ENCODE measurements around the gene IL1RAPL2. TPM values are rescaled to one million over a fixed set of nuclear protein-coding genes. Genes with fewer than 3 reads are reported as not detected.
"Not testable (repeated sequence)": the region's sequence is repeated elsewhere in the genome, so short reads cannot be mapped to it uniquely, and the experiment has no call there.

IL1RAPL2 gene
- total RNA-seq, 1 experiment from 2014 or later: 1.6 TPM

GRCh38 chrX:104877504-104877903 lies 311.5 kb downstream of the IL1RAPL2 start:
- H3K4me2 ChIP-seq: no peak overlapping the region
- no peak overlapping the region for H3K27ac ChIP-seq
- no peaks in the 10 kb centered on the region for H3K4me1 ChIP-seq (replicated peaks; ENCODE audit: insufficient read depth)
- no peaks in the 10 kb centered on the region for H3F3A ChIP-seq (ENCODE audit: insufficient read depth, low read depth)
- H3K9me2 ChIP-seq (ENCODE audit: insufficient read depth): no peaks in the 10 kb centered on the region
- no peaks in the 10 kb centered on the region for H3K36me3 ChIP-seq (ENCODE audit: low read depth)
- intact Hi-C loops (cut with micrococcal nuclease; ENCODE audit: unreplicated experiment): no loop called here
- no peak overlapping the region for H3K4me3 ChIP-seq
- no peaks in the 10 kb centered on the region for H4K20me1 ChIP-seq (ENCODE audit: insufficient read depth)
- POLR2A ChIA-PET (ENCODE audit: unreplicated experiment): no interaction called here
- H3K27me3 ChIP-seq (ENCODE audit: insufficient read depth, low read depth): no peaks in the 10 kb centered on the region
- DNase-seq: no peak
- CTCF ChIA-PET: no interaction called here
- H2AFZ ChIP-seq: no peak overlapping the region
- no peaks in the 10 kb centered on the region for H3K9me3 ChIP-seq (ENCODE audit: insufficient read depth, low read depth)
- no peaks in the 10 kb centered on the region for H3K79me2 ChIP-seq (ENCODE audit: low read depth)
- TF ChIP-seq CTCF (conservative IDR thresholded peaks at IDR 0.05): no peak
- no TSS peak for BruUV-seq (replicated peaks)

GRCh38 chrX:104902070-104902469 lies 336.1 kb downstream of the IL1RAPL2 start:
- Histone ChIP-seq H3K4me1 (replicated peaks; ENCODE audit: insufficient read depth) (no peaks in the 10 kb centered on the region), H3K27ac (no peak overlapping the region), H3F3A (ENCODE audit: insufficient read depth, low read depth) (no peaks in the 10 kb centered on the region), H3K9me2 (ENCODE audit: insufficient read depth) (no peaks in the 10 kb centered on the region), H3K36me3 (ENCODE audit: low read depth) (no peaks in the 10 kb centered on the region), H2AFZ (no peak overlapping the region), H4K20me1 (ENCODE audit: insufficient read depth) (no peaks in the 10 kb centered on the region), H3K9me3 (ENCODE audit: insufficient read depth, low read depth) (no peaks in the 10 kb centered on the region), H3K27me3 (ENCODE audit: insufficient read depth, low read depth) (no peaks in the 10 kb centered on the region), H3K4me3 (no peak overlapping the region), H3K79me2 (ENCODE audit: low read depth) (no peaks in the 10 kb centered on the region), H3K4me2 (no peak overlapping the region)
- CTCF ChIA-PET: no interaction called here
- intact Hi-C loops (cut with micrococcal nuclease; ENCODE audit: unreplicated experiment): no loop called here
- no peak for DNase-seq
- POLR2A ChIA-PET (ENCODE audit: unreplicated experiment): no interaction called here
- no TSS peak for BruUV-seq (replicated peaks)
- TF ChIP-seq CTCF (conservative IDR thresholded peaks at IDR 0.05): no peak
- TF ChIP-seq EZH2 (IDR thresholded peaks at IDR 0.05; ENCODE audit: low read depth): no peak

GRCh38 chrX:104909694-104910093 lies 343.7 kb downstream of the IL1RAPL2 start:
- CTCF ChIA-PET; H3K27ac ChIP-seq; H4K20me1 ChIP-seq (ENCODE audit: insufficient read depth); H3K9me2 ChIP-seq (ENCODE audit: insufficient read depth); H3F3A ChIP-seq (ENCODE audit: insufficient read depth, low read depth); H3K4me2 ChIP-seq; H3K36me3 ChIP-seq (ENCODE audit: low read depth); BruUV-seq (replicated peaks); H2AFZ ChIP-seq; POLR2A ChIA-PET (ENCODE audit: unreplicated experiment); H3K4me3 ChIP-seq; intact Hi-C loops (cut with micrococcal nuclease; ENCODE audit: unreplicated experiment); H3K4me1 ChIP-seq (replicated peaks; ENCODE audit: insufficient read depth); H3K79me2 ChIP-seq (ENCODE audit: low read depth); DNase-seq; H3K27me3 ChIP-seq (ENCODE audit: insufficient read depth, low read depth); H3K9me3 ChIP-seq (ENCODE audit: insufficient read depth, low read depth): not testable (repeated sequence)

- no TSS peak for BruUV-seq (replicated peaks)
- no peak overlapping the region for H3K27ac ChIP-seq
- no peaks in the 10 kb centered on the region for H3F3A ChIP-seq (ENCODE audit: insufficient read depth, low read depth)
- H3K4me3 ChIP-seq: no peak overlapping the region
- no peaks in the 10 kb centered on the region for H3K4me1 ChIP-seq (replicated peaks; ENCODE audit: insufficient read depth)
- no peak overlapping the region for H2AFZ ChIP-seq
- TF ChIP-seq EZH2 (IDR thresholded peaks at IDR 0.05; ENCODE audit: low read depth) (no peak), CTCF (conservative IDR thresholded peaks at IDR 0.05) (peak; percentile 72)
- DNase-seq: no peak
- no peaks in the 10 kb centered on the region for H3K79me2 ChIP-seq (ENCODE audit: low read depth)
- intact Hi-C loops (cut with micrococcal nuclease; ENCODE audit: unreplicated experiment): no loop called here
- POLR2A ChIA-PET (ENCODE audit: unreplicated experiment): no interaction called here
- no peak overlapping the region for H3K4me2 ChIP-seq
- CTCF ChIA-PET: no interaction called here
- no peaks in the 10 kb centered on the region for H4K20me1 ChIP-seq (ENCODE audit: insufficient read depth)
- H3K9me3 ChIP-seq (ENCODE audit: insufficient read depth, low read depth): no peaks in the 10 kb centered on the region
- H3K36me3 ChIP-seq (ENCODE audit: low read depth): no peaks in the 10 kb centered on the region
- no peaks in the 10 kb centered on the region for H3K9me2 ChIP-seq (ENCODE audit: insufficient read depth)
- H3K27me3 ChIP-seq (ENCODE audit: insufficient read depth, low read depth): no peaks in the 10 kb centered on the region
Measured at GRCh38 chrX:104913348-104913747, 347.3 kb downstream of the IL1RAPL2 start.

GRCh38 chrX:104914686-104915085 lies 348.7 kb downstream of the IL1RAPL2 start:
- H3K36me3 ChIP-seq (ENCODE audit: low read depth); BruUV-seq (replicated peaks); H3K4me3 ChIP-seq; H3K4me1 ChIP-seq (replicated peaks; ENCODE audit: insufficient read depth); H3K4me2 ChIP-seq; H2AFZ ChIP-seq; H3K79me2 ChIP-seq (ENCODE audit: low read depth); DNase-seq; H3K27me3 ChIP-seq (ENCODE audit: insufficient read depth, low read depth); CTCF ChIA-PET; H4K20me1 ChIP-seq (ENCODE audit: insufficient read depth); H3F3A ChIP-seq (ENCODE audit: insufficient read depth, low read depth); H3K9me3 ChIP-seq (ENCODE audit: insufficient read depth, low read depth); POLR2A ChIA-PET (ENCODE audit: unreplicated experiment); H3K9me2 ChIP-seq (ENCODE audit: insufficient read depth); intact Hi-C loops (cut with micrococcal nuclease; ENCODE audit: unreplicated experiment); H3K27ac ChIP-seq: not testable (repeated sequence)

All from PC-9 (cell line).